SK-N-SH treated with all-trans-retinoic acid at 6 μM for 48 hours (cell line): ENCODE data around the gene DNAL1.

Source experiments
- ATAC-seq: fragments of 200-7000 bp; cut with Tn5 transposase; 3 replicates; pipeline ENCODE4 v1.9.1; 2020; ENCODE audit warnings: mild to moderate bottlenecking, moderate library complexity
- ARNTL ChIP-seq: fragments of 450-650 bp; formaldehyde crosslinking; IDR thresholded peaks from 2 replicates; pipeline ENCODE4 v1.5.0; 2020; ENCODE audit warnings: low read depth, mild to moderate bottlenecking, moderate library complexity, borderline replicate concordance
- GLIS3 ChIP-seq: fragments of 250-450 bp; sonication (Bioruptor Pico); IDR thresholded peaks from 2 replicates; pipeline ENCODE4 v1.5.0; 2020; ENCODE audit warnings: mild to moderate bottlenecking, moderate library complexity
- ISL1 ChIP-seq: fragments of 250-450 bp; sonication (Bioruptor Pico); IDR thresholded peaks from 2 replicates; pipeline ENCODE4 v2.1.2; 2022; ENCODE audit warnings: mild to moderate bottlenecking, moderate library complexity
- OSR1 ChIP-seq: fragments of 250-450 bp; sonication (Bioruptor Pico); IDR thresholded peaks from 2 replicates; pipeline ENCODE4 v1.8.0; 2022; ENCODE audit warnings: moderate library complexity, mild to moderate bottlenecking, inconsistent platforms
- POU6F1 ChIP-seq: fragments of 250-450 bp; sonication (Bioruptor Pico); IDR thresholded peaks from 2 replicates; pipeline ENCODE4 v1.8.0; 2021; ENCODE audit warnings: low read depth, mild to moderate bottlenecking, moderate library complexity, borderline replicate concordance
- TF ChIP-seq, protein P1 (sequence below): fragments of 250-450 bp; sonication (Bioruptor Pico); IDR thresholded peaks from 2 replicates; pipeline ENCODE4 v1.5.1; 2020; ENCODE audit warnings: low read depth, mild to moderate bottlenecking, moderate library complexity
- TF ChIP-seq, protein P2 (sequence below): fragments of 250-450 bp; sonication (Bioruptor Pico); IDR thresholded peaks from 2 replicates; pipeline ENCODE4 v1.5.0; 2020; ENCODE audit warnings: mild to moderate bottlenecking, moderate library complexity

Gene DNAL1

DNA sequence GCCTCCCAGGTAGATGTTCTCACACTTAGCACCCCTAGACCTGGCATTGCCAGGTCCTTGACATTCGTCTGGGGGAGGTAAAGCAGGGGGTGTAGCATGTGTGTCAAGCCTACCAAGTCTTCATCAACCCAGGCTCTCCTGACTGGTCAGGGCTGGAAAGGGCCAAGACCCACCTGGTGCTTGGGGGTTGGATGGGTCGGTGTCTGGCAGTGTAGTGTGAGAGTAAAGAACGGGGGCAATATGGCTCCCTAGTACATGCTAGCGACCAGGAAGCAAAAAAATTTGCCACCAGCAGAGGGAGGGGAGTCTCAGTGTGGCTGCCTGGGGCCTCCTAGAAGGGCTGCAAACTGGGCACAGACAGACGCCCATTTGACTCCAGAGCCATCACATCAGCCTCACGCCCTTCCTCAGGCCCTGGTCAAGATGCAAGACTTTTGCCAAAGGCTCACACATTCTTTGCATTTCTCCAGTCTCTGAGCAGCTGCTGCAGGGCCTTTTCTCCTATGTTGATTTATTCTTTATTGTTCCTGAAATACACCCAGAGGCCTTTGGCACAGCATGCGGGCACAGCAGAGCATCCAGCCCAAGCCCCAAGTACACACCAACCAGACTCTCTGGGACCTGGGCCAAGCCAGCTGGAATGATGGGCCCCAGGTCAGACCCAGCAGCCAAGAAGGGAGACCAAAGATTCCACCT lies 107.7 kb downstream of the DNAL1 start:
- peak; percentile 80 for ATAC-seq
- TF ChIP-seq, protein P1, sequence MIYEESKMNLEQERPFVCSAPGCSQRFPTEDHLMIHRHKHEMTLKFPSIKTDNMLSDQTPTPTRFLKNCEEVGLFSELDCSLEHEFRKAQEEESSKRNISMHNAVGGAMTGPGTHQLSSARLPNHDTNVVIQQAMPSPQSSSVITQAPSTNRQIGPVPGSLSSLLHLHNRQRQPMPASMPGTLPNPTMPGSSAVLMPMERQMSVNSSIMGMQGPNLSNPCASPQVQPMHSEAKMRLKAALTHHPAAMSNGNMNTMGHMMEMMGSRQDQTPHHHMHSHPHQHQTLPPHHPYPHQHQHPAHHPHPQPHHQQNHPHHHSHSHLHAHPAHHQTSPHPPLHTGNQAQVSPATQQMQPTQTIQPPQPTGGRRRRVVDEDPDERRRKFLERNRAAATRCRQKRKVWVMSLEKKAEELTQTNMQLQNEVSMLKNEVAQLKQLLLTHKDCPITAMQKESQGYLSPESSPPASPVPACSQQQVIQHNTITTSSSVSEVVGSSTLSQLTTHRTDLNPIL: no peak
- TF ChIP-seq ISL1 (CRISPR knock-in tag) (0 out of 2 replicates have a peak, but pooled peaks have one; percentile 29), GLIS3 (CRISPR knock-in tag) (no peak; the same call in 1 of the 2 replicates), OSR1 (CRISPR knock-in tag) (no peak), ARNTL (CRISPR knock-in tag) (no peak), POU6F1 (CRISPR knock-in tag) (no peak)
- TF ChIP-seq, protein P2, sequence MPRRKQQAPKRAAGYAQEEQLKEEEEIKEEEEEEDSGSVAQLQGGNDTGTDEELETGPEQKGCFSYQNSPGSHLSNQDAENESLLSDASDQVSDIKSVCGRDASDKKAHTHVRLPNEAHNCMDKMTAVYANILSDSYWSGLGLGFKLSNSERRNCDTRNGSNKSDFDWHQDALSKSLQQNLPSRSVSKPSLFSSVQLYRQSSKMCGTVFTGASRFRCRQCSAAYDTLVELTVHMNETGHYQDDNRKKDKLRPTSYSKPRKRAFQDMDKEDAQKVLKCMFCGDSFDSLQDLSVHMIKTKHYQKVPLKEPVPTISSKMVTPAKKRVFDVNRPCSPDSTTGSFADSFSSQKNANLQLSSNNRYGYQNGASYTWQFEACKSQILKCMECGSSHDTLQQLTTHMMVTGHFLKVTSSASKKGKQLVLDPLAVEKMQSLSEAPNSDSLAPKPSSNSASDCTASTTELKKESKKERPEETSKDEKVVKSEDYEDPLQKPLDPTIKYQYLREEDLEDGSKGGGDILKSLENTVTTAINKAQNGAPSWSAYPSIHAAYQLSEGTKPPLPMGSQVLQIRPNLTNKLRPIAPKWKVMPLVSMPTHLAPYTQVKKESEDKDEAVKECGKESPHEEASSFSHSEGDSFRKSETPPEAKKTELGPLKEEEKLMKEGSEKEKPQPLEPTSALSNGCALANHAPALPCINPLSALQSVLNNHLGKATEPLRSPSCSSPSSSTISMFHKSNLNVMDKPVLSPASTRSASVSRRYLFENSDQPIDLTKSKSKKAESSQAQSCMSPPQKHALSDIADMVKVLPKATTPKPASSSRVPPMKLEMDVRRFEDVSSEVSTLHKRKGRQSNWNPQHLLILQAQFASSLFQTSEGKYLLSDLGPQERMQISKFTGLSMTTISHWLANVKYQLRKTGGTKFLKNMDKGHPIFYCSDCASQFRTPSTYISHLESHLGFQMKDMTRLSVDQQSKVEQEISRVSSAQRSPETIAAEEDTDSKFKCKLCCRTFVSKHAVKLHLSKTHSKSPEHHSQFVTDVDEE (CRISPR knock-in tag): peak; percentile 77
